Activated naive CD4-positive, alpha-beta T cell treated with anti-CD3 and anti-CD28 coated beads, Interleukin-2, amount 50 U/mL, for 24 hours (primary cell): ENCODE data around the gene TNFAIP8L3.
"Not testable (repeated sequence)": the region's sequence is repeated elsewhere in the genome, so short reads cannot be mapped to it uniquely, and the experiment has no call there.

Experiments used
- H3K27ac Mint-ChIP-seq: one replicate; pipeline ENCODE4 v1.8.0; 2021; ENCODE audit warnings: mild to moderate bottlenecking, mixed read lengths
- H3K27me3 Mint-ChIP-seq: one replicate; pipeline ENCODE4 v1.8.0; 2021; ENCODE audit warnings: mixed read lengths
- H3K36me3 Mint-ChIP-seq: one replicate; pipeline ENCODE4 v1.8.0; 2021; ENCODE audit warnings: mixed read lengths
- H3K4me1 Mint-ChIP-seq: one replicate; pipeline ENCODE4 v1.8.0; 2021; ENCODE audit warnings: mixed read lengths
- H3K4me3 Mint-ChIP-seq: one replicate; pipeline ENCODE4 v1.8.0; 2021; ENCODE audit warnings: mild to moderate bottlenecking, mixed read lengths
- H3K9me3 Mint-ChIP-seq: one replicate; pipeline ENCODE4 v1.8.0; 2021; ENCODE audit warnings: mixed read lengths

TNFAIP8L3 gene

GRCh38 chr15:51062736-51063135 is 32.0 kb downstream of the TNFAIP8L3 start:
- no peak overlapping the region for H3K27ac Mint-ChIP-seq
- no peaks in the 10 kb centered on the region for H3K36me3 Mint-ChIP-seq
- H3K9me3 Mint-ChIP-seq: no peaks in the 10 kb centered on the region
- H3K4me3 Mint-ChIP-seq: no peak overlapping the region
- no peaks in the 10 kb centered on the region for H3K4me1 Mint-ChIP-seq
- peaks cover 12% of the 10 kb centered on the region for H3K27me3 Mint-ChIP-seq

- H3K27me3 Mint-ChIP-seq: peaks cover 16% of the 10 kb centered on the region
- H3K27ac Mint-ChIP-seq: no peak overlapping the region
- H3K9me3 Mint-ChIP-seq: no peaks in the 10 kb centered on the region
- no peaks in the 10 kb centered on the region for H3K36me3 Mint-ChIP-seq
- H3K4me3 Mint-ChIP-seq: no peak overlapping the region
- H3K4me1 Mint-ChIP-seq: no peaks in the 10 kb centered on the region
Measured at GRCh38 chr15:51060030-51060673, 34.6 kb downstream of the TNFAIP8L3 start.

GRCh38 chr15:51054535-51054934 is 40.2 kb downstream of the TNFAIP8L3 start:
- H3K36me3 Mint-ChIP-seq: no peaks in the 10 kb centered on the region
- no peaks in the 10 kb centered on the region for H3K9me3 Mint-ChIP-seq
- no peak overlapping the region for H3K27ac Mint-ChIP-seq
- peaks cover 7% of the 10 kb centered on the region for H3K27me3 Mint-ChIP-seq
- no peak overlapping the region for H3K4me3 Mint-ChIP-seq
- H3K4me1 Mint-ChIP-seq: no peaks in the 10 kb centered on the region

GRCh38 chr15:51053571-51053970 is 41.1 kb downstream of the TNFAIP8L3 start:
- H3K36me3 Mint-ChIP-seq: no peaks in the 10 kb centered on the region
- H3K9me3 Mint-ChIP-seq: no peaks in the 10 kb centered on the region
- H3K4me1 Mint-ChIP-seq: no peaks in the 10 kb centered on the region
- peaks cover 7% of the 10 kb centered on the region for H3K27me3 Mint-ChIP-seq
- no peak overlapping the region for H3K4me3 Mint-ChIP-seq
- H3K27ac Mint-ChIP-seq: no peak overlapping the region

- H3K36me3 Mint-ChIP-seq: no peaks in the 10 kb centered on the region
- H3K27me3 Mint-ChIP-seq: peaks cover 3% of the 10 kb centered on the region
- no peak overlapping the region for H3K27ac Mint-ChIP-seq
- H3K9me3 Mint-ChIP-seq: no peaks in the 10 kb centered on the region
- no peak overlapping the region for H3K4me3 Mint-ChIP-seq
- H3K4me1 Mint-ChIP-seq: no peaks in the 10 kb centered on the region
Measured at GRCh38 chr15:51051776-51052175, 42.9 kb downstream of the TNFAIP8L3 start.

GRCh38 chr15:51049081-51049480 is 45.6 kb downstream of the TNFAIP8L3 start:
- Mint-ChIP-seq H3K27me3 (peaks cover 2% of the 10 kb centered on the region), H3K36me3 (peaks cover 1% of the 10 kb centered on the region), H3K4me1 (no peaks in the 10 kb centered on the region), H3K9me3 (no peaks in the 10 kb centered on the region), H3K27ac (no peak overlapping the region), H3K4me3 (no peak overlapping the region)

- Mint-ChIP-seq H3K4me3 (no peak overlapping the region), H3K27me3 (peaks cover 4% of the 10 kb centered on the region), H3K9me3 (no peaks in the 10 kb centered on the region), H3K4me1 (no peaks in the 10 kb centered on the region), H3K27ac (no peak overlapping the region), H3K36me3 (peaks cover 1% of the 10 kb centered on the region)
Measured at GRCh38 chr15:51048308-51048707, 46.4 kb downstream of the TNFAIP8L3 start.

- Mint-ChIP-seq H3K4me1 (no peaks in the 10 kb centered on the region), H3K27ac (no peak overlapping the region), H3K4me3 (no peak overlapping the region), H3K36me3 (peaks cover 1% of the 10 kb centered on the region), H3K27me3 (peaks cover 4% of the 10 kb centered on the region), H3K9me3 (no peaks in the 10 kb centered on the region)
Measured at GRCh38 chr15:51046799-51047449, 47.8 kb downstream of the TNFAIP8L3 start.

- Mint-ChIP-seq H3K4me3 (no peak overlapping the region), H3K4me1 (no peaks in the 10 kb centered on the region), H3K9me3 (no peaks in the 10 kb centered on the region), H3K27ac (no peak overlapping the region), H3K27me3 (peaks cover 4% of the 10 kb centered on the region), H3K36me3 (peaks cover 1% of the 10 kb centered on the region)
Measured at GRCh38 chr15:51046016-51046415, 48.7 kb downstream of the TNFAIP8L3 start.

- Mint-ChIP-seq H3K36me3 (peaks cover 1% of the 10 kb centered on the region), H3K9me3 (no peaks in the 10 kb centered on the region), H3K4me3 (no peak overlapping the region), H3K27ac (no peak overlapping the region), H3K4me1 (no peaks in the 10 kb centered on the region), H3K27me3 (peaks cover 5% of the 10 kb centered on the region)
Measured at GRCh38 chr15:51044037-51044727, 50.5 kb downstream of the TNFAIP8L3 start.

GRCh38 chr15:51038974-51039319 is 55.8 kb downstream of the TNFAIP8L3 start:
- H3K9me3 Mint-ChIP-seq: no peaks in the 10 kb centered on the region
- no peak overlapping the region for H3K27ac Mint-ChIP-seq
- H3K27me3 Mint-ChIP-seq: peaks cover 3% of the 10 kb centered on the region
- H3K4me1 Mint-ChIP-seq: no peaks in the 10 kb centered on the region
- H3K36me3 Mint-ChIP-seq: peaks cover 5% of the 10 kb centered on the region
- no peak overlapping the region for H3K4me3 Mint-ChIP-seq

- Mint-ChIP-seq H3K4me3 (no peak overlapping the region), H3K36me3 (peaks cover 5% of the 10 kb centered on the region), H3K4me1 (no peaks in the 10 kb centered on the region), H3K27me3 (peaks cover 1% of the 10 kb centered on the region), H3K9me3 (no peaks in the 10 kb centered on the region), H3K27ac (no peak overlapping the region)
Measured at GRCh38 chr15:51038162-51038973, 56.3 kb downstream of the TNFAIP8L3 start.

- not testable (repeated sequence) for H3K27ac Mint-ChIP-seq, H3K4me3 Mint-ChIP-seq, H3K9me3 Mint-ChIP-seq, H3K27me3 Mint-ChIP-seq, H3K36me3 Mint-ChIP-seq, H3K4me1 Mint-ChIP-seq
Measured at GRCh38 chr15:51037474-51037873, 57.2 kb downstream of the TNFAIP8L3 start.

- peaks cover 5% of the 10 kb centered on the region for H3K9me3 Mint-ChIP-seq
- H3K4me3 Mint-ChIP-seq: no peak overlapping the region
- no peaks in the 10 kb centered on the region for H3K4me1 Mint-ChIP-seq
- no peaks in the 10 kb centered on the region for H3K27me3 Mint-ChIP-seq
- peaks cover 4% of the 10 kb centered on the region for H3K36me3 Mint-ChIP-seq
- H3K27ac Mint-ChIP-seq: no peak overlapping the region
Measured at GRCh38 chr15:51030649-51031316, 63.9 kb downstream of the TNFAIP8L3 start.

GRCh38 chr15:51025454-51025846 is 69.3 kb downstream of the TNFAIP8L3 start:
- Mint-ChIP-seq H3K36me3 (peaks cover 8% of the 10 kb centered on the region), H3K4me1 (no peaks in the 10 kb centered on the region), H3K27me3 (no peaks in the 10 kb centered on the region), H3K9me3 (peaks cover 5% of the 10 kb centered on the region), H3K4me3 (no peak overlapping the region), H3K27ac (no peak overlapping the region)
